ENCODE measurements around the gene RNFT2. TPM values are rescaled to one million over a fixed set of nuclear protein-coding genes. Genes with fewer than 3 reads are reported as not detected.

The RNFT2 gene
- total RNA-seq, 1 donor from 2014 or later: 0.66 TPM

GRCh38 chr12:116901612-116902011 lies 163.5 kb downstream of the RNFT2 start:
- Histone ChIP-seq H3K4me1 (no peaks in the 10 kb centered on the region), H3K9me3 (replicated peaks) (no peaks in the 10 kb centered on the region), H3K27me3 (ENCODE audit: low read depth) (peaks cover 81% of the 10 kb centered on the region), H3K4me3 (no peak overlapping the region), H3K27ac (replicated peaks) (no peak overlapping the region), H3K36me3 (no peaks in the 10 kb centered on the region)
- no peak for TF ChIP-seq CTCF (IDR thresholded peaks at IDR 0.05; ENCODE audit: borderline replicate concordance)
- intact Hi-C loops (cut with micrococcal nuclease): no loop called here
- DNase-seq: no peak

Other genes with a start within 250 kb of the RNFT2 start
- 2.9 TPM for gene MAP1LC3B2, start 178.9 kb upstream of the RNFT2 start, total RNA-seq
- 11.0 TPM for gene SPRING1, start 246 bp upstream of the RNFT2 start, total RNA-seq
- gene HRK, start 143.1 kb downstream of the RNFT2 start, total RNA-seq: 0.77 TPM
- 8.5 TPM for gene FBXW8, start 172.6 kb downstream of the RNFT2 start, total RNA-seq